22Rv1 (cell line): Measurements from ENCODE around the gene KIF1C.

Experiments
- CTCF ChIP-seq: fragments of 450-650 bp; IDR thresholded peaks from 2 replicates; pipeline ENCODE4 v1.5.1; 2017; ENCODE audit warnings: mild to moderate bottlenecking
- ZFX ChIP-seq: fragments of 450-650 bp; IDR thresholded peaks from 2 replicates; pipeline ENCODE4 v1.6.1; 2017; ENCODE audit warnings: antibody characterized with exemption, borderline replicate concordance

GRCh38 chr17:5045496-5045895, 47.7 kb downstream of the KIF1C start:
- TF ChIP-seq CTCF (no peak), ZFX (no peak)
